NT2/D1 (cell line): ENCODE results near the gene SLC7A7.

ENCODE experiments used
- SUZ12 ChIP-seq: IDR thresholded peaks from 2 replicates; pipeline ENCODE4 v1.6.1; 2011; ENCODE audit not compliant: insufficient read length, insufficient read depth; ENCODE audit errors: extremely low read depth
- ZNF274 ChIP-seq: IDR thresholded peaks from 2 replicates; pipeline ENCODE4 v1.6.1; 2011; ENCODE audit warnings: mild to moderate bottlenecking, low read depth, low read length

- TF ChIP-seq ZNF274 (no peak), SUZ12 (no peak)
Observed at GRCh38 chr14:22813145-22813544, 2.1 kb downstream of the SLC7A7 start.
